ENCODE results near the gene JAM3. TPM values are rescaled to one million over a fixed set of nuclear protein-coding genes. Genes with fewer than 3 reads are reported as not detected.

The JAM3 gene
- total RNA-seq, 2 donors from 2014 or later: 35.8 to 41.8 TPM

DNA sequence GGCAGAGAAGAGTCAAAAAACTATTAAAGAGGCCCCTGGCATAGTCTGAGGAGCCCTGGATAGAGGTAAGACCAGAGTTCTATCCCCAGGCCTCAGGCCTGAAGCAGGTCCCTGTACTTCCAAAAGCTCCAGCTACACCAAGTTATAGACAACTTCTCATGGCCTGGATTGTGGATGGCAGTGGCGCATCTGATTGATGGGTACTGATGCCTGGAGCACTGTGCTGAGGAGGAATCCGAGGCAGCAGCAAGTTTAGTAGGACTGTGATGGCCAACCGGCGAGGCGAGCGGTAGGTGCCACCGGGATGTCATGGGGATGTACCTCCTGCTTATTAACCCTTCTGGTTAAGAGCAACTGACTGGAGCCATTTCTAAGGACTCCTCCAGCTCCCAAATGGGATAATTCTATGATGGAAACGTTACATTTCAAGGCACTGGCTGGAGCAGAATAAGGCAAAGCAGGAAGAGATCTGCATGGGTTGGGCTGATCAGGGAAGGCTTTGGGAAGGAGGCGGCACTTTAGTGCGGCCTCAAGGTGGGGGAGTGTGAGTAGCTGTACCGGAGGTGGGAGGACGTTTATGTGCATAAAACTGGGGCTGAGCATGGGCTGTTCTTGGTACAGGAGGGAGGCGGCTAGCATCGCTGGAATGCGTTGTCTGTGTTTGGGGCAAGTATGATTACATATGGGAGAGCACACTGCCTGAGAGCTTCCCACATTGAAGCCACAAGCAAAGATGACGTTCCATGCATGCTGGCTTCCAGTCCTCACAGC, 24.2 kb upstream of the JAM3 start:
- DNase-seq: no peak
- H3K4me3 Mint-ChIP-seq: no peak overlapping the region
- no peaks in the 10 kb centered on the region for H3K9me3 Mint-ChIP-seq
- peaks cover 9% of the 10 kb centered on the region for H3K4me1 Mint-ChIP-seq
- no peak overlapping the region for H3K4me3 ChIP-seq (ENCODE audit: low read length)
- no peak overlapping the region for H3K9ac ChIP-seq (ENCODE audit: extremely low read depth, low read length, poor library complexity, severe bottlenecking)
- H3K4me1 ChIP-seq (ENCODE audit: control insufficient read depth, insufficient read depth, low read length): no peaks in the 10 kb centered on the region
- H3K27ac Mint-ChIP-seq: no peak overlapping the region
- no peaks in the 10 kb centered on the region for H3K27me3 ChIP-seq (ENCODE audit: control insufficient read depth, insufficient read depth, low read length, poor library complexity, severe bottlenecking)
- H3K27ac ChIP-seq (ENCODE audit: low read depth, low read length): no peak overlapping the region
- H3K27me3 Mint-ChIP-seq (ENCODE audit: insufficient read depth): peaks cover 14% of the 10 kb centered on the region
- no peaks in the 10 kb centered on the region for H3K9me3 ChIP-seq (ENCODE audit: control insufficient read depth, low read length)
- H3K36me3 ChIP-seq (ENCODE audit: control insufficient read depth, insufficient read depth, low read length): no peaks in the 10 kb centered on the region
- WGBS, 2 experiments (ENCODE audit: insufficient coverage in 1 of 2, insufficient read length in 1 of 2): 93 to 95% methylated on average over 15 to 16 of the region's 16 CpGs
- H3K36me3 Mint-ChIP-seq (ENCODE audit: low read depth): no peaks in the 10 kb centered on the region
- TF ChIP-seq, protein P1, sequence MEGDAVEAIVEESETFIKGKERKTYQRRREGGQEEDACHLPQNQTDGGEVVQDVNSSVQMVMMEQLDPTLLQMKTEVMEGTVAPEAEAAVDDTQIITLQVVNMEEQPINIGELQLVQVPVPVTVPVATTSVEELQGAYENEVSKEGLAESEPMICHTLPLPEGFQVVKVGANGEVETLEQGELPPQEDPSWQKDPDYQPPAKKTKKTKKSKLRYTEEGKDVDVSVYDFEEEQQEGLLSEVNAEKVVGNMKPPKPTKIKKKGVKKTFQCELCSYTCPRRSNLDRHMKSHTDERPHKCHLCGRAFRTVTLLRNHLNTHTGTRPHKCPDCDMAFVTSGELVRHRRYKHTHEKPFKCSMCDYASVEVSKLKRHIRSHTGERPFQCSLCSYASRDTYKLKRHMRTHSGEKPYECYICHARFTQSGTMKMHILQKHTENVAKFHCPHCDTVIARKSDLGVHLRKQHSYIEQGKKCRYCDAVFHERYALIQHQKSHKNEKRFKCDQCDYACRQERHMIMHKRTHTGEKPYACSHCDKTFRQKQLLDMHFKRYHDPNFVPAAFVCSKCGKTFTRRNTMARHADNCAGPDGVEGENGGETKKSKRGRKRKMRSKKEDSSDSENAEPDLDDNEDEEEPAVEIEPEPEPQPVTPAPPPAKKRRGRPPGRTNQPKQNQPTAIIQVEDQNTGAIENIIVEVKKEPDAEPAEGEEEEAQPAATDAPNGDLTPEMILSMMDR (conservative IDR thresholded peaks at IDR 0.05): no peak

DNA sequence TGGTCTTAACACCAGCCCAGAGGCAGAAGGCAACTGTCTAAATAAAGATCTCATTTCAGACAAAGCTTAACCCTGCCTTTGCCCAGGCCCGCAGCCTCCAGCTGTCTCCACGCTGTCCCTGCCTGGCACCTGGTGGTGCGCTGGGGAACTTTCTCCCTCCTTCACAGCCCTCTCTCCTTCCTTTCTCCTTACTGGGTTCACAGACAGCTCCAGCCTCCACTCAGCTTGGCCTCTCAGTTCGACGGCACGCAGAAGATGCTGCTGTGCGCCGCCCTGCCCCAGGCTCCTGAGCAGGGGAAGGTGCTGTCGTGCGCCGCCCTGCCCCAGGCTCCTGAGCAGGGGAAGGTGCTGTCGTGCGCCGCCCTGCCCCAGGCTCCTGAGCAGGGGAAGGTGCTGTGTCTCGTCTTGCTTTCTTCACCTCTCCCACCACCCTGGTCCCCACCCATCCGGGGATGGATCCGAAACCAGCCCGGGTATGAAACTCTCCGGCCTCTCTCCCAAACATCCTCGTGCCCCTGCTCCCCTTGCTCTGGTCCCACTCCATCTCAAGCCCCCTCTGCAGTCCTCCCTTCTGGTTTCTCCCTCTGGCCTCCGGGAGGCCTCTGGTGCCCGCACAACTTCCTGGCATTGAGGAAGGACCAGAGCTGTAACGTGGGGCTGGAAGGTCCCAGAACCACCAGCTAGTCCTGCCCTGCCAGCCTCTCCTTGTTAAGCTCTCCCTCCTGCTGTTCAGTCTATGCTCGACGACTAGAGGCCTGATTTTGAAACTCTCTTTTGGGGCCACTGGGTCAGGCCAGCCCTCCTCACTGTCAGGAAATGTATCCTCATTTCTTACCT, 22.9 kb upstream of the JAM3 start:
- Histone ChIP-seq H3K9ac (ENCODE audit: extremely low read depth, low read length, poor library complexity, severe bottlenecking) (no peak overlapping the region), H3K36me3 (ENCODE audit: control insufficient read depth, insufficient read depth, low read length) (no peaks in the 10 kb centered on the region), H3K27me3 (ENCODE audit: control insufficient read depth, insufficient read depth, low read length, poor library complexity, severe bottlenecking) (peaks cover 5% of the 10 kb centered on the region), H3K27ac (ENCODE audit: low read depth, low read length) (no peak overlapping the region), H3K4me3 (ENCODE audit: low read length) (no peak overlapping the region), H3K9me3 (ENCODE audit: control insufficient read depth, low read length) (no peaks in the 10 kb centered on the region), H3K4me1 (ENCODE audit: control insufficient read depth, insufficient read depth, low read length) (no peaks in the 10 kb centered on the region)
- no peak overlapping the region for H3K4me3 Mint-ChIP-seq
- TF ChIP-seq, protein P1 (conservative IDR thresholded peaks at IDR 0.05): peak; percentile 81
- WGBS, 2 experiments (ENCODE audit: insufficient coverage in 1 of 2, insufficient read length in 1 of 2): 76 to 82% methylated on average over 14 to 25 of the region's 25 CpGs
- H3K36me3 Mint-ChIP-seq (ENCODE audit: low read depth): no peaks in the 10 kb centered on the region
- H3K27ac Mint-ChIP-seq: no peak overlapping the region
- DNase-seq: peak; percentile 87
- H3K9me3 Mint-ChIP-seq: no peaks in the 10 kb centered on the region
- H3K4me1 Mint-ChIP-seq: peaks cover 13% of the 10 kb centered on the region
- H3K27me3 Mint-ChIP-seq (ENCODE audit: insufficient read depth): peaks cover 15% of the 10 kb centered on the region

DNA sequence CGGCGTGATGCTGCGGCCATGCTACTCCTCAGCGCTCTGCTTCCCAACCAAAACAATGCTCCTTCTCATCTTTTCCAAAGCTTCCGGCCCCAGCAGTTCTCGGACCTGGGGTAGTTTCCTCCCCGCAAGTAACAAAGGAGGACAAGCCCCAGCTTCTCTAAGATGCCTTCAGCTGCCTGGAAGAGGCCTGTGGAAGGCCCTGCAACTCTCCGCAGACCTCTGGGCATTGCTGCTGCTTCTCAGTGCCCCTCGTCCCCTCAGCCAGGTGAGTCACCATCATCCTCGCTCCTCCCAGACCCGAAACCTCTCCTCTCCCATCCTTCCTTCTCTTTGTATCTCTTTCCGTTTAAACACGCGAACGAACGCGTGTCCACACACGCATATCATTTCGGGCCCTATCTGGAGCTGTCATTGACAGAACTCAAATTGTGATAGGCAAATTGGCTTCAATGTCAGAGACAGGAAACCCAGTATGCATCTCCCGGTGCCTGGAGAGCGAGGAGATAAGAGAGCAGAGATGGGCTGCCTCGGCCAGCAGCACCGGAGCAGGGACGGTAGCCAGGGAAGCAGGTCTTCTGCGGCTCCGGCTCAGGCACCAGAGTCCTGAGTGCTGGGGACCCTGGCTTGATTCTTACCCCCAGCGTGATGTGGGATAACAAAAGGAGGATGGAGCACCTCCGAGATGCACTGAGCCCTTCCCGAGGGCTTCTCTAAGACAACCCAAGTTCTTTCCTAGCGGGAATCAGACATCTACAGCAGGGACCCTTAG, 22.0 kb upstream of the JAM3 start:
- TF ChIP-seq, protein P1 (conservative IDR thresholded peaks at IDR 0.05): no peak
- Mint-ChIP-seq H3K27ac (no peak overlapping the region), H3K9me3 (no peaks in the 10 kb centered on the region), H3K4me3 (no peak overlapping the region), H3K36me3 (ENCODE audit: low read depth) (no peaks in the 10 kb centered on the region), H3K4me1 (peaks cover 13% of the 10 kb centered on the region), H3K27me3 (ENCODE audit: insufficient read depth) (peaks cover 15% of the 10 kb centered on the region)
- no peak for DNase-seq
- H3K9ac ChIP-seq (ENCODE audit: extremely low read depth, low read length, poor library complexity, severe bottlenecking): no peak overlapping the region
- H3K4me3 ChIP-seq (ENCODE audit: low read length): no peak overlapping the region
- H3K9me3 ChIP-seq (ENCODE audit: control insufficient read depth, low read length): no peaks in the 10 kb centered on the region
- WGBS, 2 experiments (ENCODE audit: insufficient coverage in 1 of 2, insufficient read length in 1 of 2): 88 to 89% methylated on average over 25 to 30 of the region's 30 CpGs
- no peak overlapping the region for H3K27ac ChIP-seq (ENCODE audit: low read depth, low read length)
- no peaks in the 10 kb centered on the region for H3K36me3 ChIP-seq (ENCODE audit: control insufficient read depth, insufficient read depth, low read length)
- no peaks in the 10 kb centered on the region for H3K4me1 ChIP-seq (ENCODE audit: control insufficient read depth, insufficient read depth, low read length)
- H3K27me3 ChIP-seq (ENCODE audit: control insufficient read depth, insufficient read depth, low read length, poor library complexity, severe bottlenecking): peaks cover 5% of the 10 kb centered on the region

Data from endodermal cell (in vitro differentiated cells).